ENCODE measurements around the gene SLC18A3. TPM values are rescaled to one million over a fixed set of nuclear protein-coding genes. Genes with fewer than 3 reads are reported as not detected.
A peak's percentile ranks its signal among the peaks of the same experiment; 100 is the strongest.

Gene SLC18A3
- total RNA-seq, 4 donors from 2014 or later: not detected

GRCh38 chr10:49654036-49654693 is 44.1 kb downstream of the SLC18A3 start:
- peak in 1 of 2 donors; percentile 10 for DNase-seq (ENCODE audit: low spot score in 2 of 2)
- 55 to 68% methylated on average over 5 of the region's 5 CpGs for WGBS, 2 donors
- TF ChIP-seq, protein P1, sequence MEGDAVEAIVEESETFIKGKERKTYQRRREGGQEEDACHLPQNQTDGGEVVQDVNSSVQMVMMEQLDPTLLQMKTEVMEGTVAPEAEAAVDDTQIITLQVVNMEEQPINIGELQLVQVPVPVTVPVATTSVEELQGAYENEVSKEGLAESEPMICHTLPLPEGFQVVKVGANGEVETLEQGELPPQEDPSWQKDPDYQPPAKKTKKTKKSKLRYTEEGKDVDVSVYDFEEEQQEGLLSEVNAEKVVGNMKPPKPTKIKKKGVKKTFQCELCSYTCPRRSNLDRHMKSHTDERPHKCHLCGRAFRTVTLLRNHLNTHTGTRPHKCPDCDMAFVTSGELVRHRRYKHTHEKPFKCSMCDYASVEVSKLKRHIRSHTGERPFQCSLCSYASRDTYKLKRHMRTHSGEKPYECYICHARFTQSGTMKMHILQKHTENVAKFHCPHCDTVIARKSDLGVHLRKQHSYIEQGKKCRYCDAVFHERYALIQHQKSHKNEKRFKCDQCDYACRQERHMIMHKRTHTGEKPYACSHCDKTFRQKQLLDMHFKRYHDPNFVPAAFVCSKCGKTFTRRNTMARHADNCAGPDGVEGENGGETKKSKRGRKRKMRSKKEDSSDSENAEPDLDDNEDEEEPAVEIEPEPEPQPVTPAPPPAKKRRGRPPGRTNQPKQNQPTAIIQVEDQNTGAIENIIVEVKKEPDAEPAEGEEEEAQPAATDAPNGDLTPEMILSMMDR (IDR thresholded peaks at IDR 0.05): no peak
- no peak for TF ChIP-seq POLR2A (IDR thresholded peaks at IDR 0.05)
- intact Hi-C loops (cut with DNase I; ENCODE audit: low total_unique reads): no loop called here
- no peak overlapping the region for H3K4me3 ChIP-seq (ENCODE audit: low read depth, poor library complexity, severe bottlenecking)

- TF ChIP-seq, protein P1 (IDR thresholded peaks at IDR 0.05): no peak
- no peak for TF ChIP-seq POLR2A (IDR thresholded peaks at IDR 0.05)
- WGBS, 2 donors: 82 to 85% methylated on average over 18 of the region's 18 CpGs
Measured at GRCh38 chr10:49655099-49655498, 45.0 kb downstream of the SLC18A3 start.

DNA sequence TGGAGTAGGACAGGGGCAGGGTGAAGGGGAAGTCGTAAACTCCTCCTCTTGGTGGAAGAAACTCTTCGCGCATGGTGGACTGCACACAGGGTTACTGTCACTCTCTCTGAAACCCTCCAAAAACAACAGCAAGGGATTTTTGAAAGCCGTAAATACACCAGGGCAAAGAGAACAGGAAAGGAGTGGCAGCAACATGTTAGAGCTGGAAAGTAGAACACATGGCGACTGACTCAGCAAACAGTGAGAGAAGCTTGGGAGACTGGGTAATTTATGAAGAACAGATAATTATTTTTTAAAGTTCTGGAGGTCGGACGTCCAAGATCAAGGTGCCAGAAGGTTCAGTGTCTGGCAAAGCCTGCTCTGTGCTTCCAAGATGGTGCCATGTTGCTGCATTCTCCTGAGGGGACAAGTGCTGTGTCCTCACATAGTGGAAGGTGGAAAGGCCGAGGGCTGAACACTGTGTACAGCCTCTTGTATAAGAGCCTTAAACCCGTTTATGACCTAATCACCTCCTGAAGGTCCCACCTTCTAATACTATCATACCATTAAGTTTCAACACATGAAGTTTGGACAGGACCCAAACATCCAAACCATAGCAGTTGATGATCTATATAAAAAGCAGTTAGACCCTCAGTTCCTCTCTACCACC is 46.9 kb downstream of the SLC18A3 start:
- intact Hi-C loops (cut with DNase I; ENCODE audit: low total_unique reads): no loop called here
- no peak for DNase-seq (ENCODE audit: low spot score in 2 of 2)
- TF ChIP-seq POLR2A (IDR thresholded peaks at IDR 0.05): no peak
- TF ChIP-seq, protein P1 (IDR thresholded peaks at IDR 0.05): no peak
- 53 to 70% methylated on average over 9 of the region's 9 CpGs for WGBS, 2 donors
- H3K4me3 ChIP-seq (ENCODE audit: low read depth, poor library complexity, severe bottlenecking): no peak overlapping the region

More at GRCh38 chr10:49655099-49655498, 45.0 kb downstream of the SLC18A3 start:
- intact Hi-C loops (cut with DNase I; ENCODE audit: low total_unique reads): no loop called here
- peak in 1 of 2 donors; percentile 81 for DNase-seq (ENCODE audit: low spot score in 2 of 2)
- H3K4me3 ChIP-seq (ENCODE audit: low read depth, poor library complexity, severe bottlenecking): no peak overlapping the region

DNA sequence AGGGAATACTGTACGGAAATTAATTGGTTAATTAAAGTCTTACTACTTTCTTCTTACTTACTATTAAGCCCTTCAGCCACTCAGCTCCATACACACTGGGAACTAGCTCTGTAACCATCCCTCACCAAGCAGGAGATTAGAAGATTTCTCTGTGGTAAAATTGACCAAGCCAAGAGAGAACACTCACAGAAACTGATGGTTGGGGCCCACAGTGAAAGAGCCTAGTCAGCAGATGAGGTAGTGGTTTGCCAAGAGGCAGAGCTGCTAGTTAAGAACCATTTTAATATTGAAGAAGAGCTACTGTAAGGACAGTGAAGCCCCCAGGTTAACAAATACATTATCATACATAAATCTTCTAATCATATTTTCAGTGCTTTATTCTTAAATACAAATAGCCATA is 47.5 kb downstream of the SLC18A3 start:
- DNase-seq (ENCODE audit: low spot score in 2 of 2): no peak
- 76 to 85% methylated on average over 1 of the region's 1 CpG for WGBS, 2 donors
- no peak for TF ChIP-seq POLR2A (IDR thresholded peaks at IDR 0.05)
- TF ChIP-seq, protein P1 (IDR thresholded peaks at IDR 0.05): no peak
- no peak overlapping the region for H3K4me3 ChIP-seq (ENCODE audit: low read depth, poor library complexity, severe bottlenecking)
- intact Hi-C loops (cut with DNase I; ENCODE audit: low total_unique reads): no loop called here

DNA sequence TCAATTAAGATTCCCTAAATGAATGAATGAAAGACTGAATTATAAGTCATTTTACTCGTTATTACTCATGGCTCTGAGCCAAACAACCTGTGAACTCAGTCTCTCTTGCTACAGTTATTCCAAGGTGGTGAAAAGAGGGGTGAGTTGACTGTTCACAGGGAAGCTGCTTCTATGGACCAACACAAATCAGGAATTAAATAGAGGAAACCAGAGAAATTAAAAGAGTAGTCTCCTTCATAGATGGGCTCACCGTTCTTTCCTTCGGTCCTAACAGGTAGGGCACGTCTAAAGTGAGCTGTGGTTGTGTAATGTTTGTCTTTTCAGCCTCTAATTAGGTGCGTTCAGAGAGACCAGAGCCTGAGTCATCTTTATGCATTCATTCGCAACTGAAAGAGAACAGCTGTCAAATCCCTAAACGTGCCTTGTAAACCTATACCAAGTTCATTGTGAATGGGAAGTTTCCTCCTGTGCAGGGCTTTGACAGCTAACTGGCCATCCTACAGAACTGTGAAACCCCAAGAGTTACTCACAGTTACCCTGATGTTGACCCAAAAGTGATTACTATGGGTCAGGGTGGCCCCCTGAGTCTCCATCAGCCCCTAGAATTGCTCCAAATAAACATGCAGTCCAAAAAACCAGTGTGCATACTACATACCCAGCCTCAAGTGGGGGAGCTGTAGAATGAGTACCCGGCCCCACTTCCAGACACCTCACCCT is 51.2 kb downstream of the SLC18A3 start:
- intact Hi-C loops (cut with DNase I; ENCODE audit: low total_unique reads): no loop called here
- no peak for TF ChIP-seq POLR2A (IDR thresholded peaks at IDR 0.05)
- TF ChIP-seq, protein P1 (IDR thresholded peaks at IDR 0.05): no peak

More for the DNA sequence above, 51.2 kb downstream of the SLC18A3 start:
- H3K4me3 ChIP-seq (ENCODE audit: low read depth, poor library complexity, severe bottlenecking): no peak overlapping the region
- DNase-seq (ENCODE audit: low spot score in 2 of 2): no peak
- 53 to 54% methylated on average over 8 of the region's 8 CpGs for WGBS, 2 donors

Other genes with a start within 250 kb of the SLC18A3 start
- gene DRGX, start 214.2 kb upstream of the SLC18A3 start, total RNA-seq: not detected
- 10 to 100 TPM; 22.7 to 29.7 (median 23.6) TPM for gene ERCC6, start 71.2 kb upstream of the SLC18A3 start, total RNA-seq
- not detected for gene CHAT, start 3.7 kb downstream of the SLC18A3 start, total RNA-seq
- not detected for gene C10orf53, start 69.3 kb downstream of the SLC18A3 start, total RNA-seq
- gene OGDHL, start 152.0 kb downstream of the SLC18A3 start, total RNA-seq: under 1 TPM in 2 of 4 donors, not detected in 2; 0.10 to 0.16 TPM